ENCODE measurements around the gene PCGF3.
"Not testable (repeated sequence)": the region's sequence is repeated elsewhere in the genome, so short reads cannot be mapped to it uniquely, and the experiment has no call there.

PCGF3 gene

GRCh38 chr4:706083-706633 lies 526 bp downstream of the PCGF3 start:
- not testable (repeated sequence) for DNase-seq

- DNase-seq = no peak
Observed at GRCh38 chr4:706834-707598, 1.4 kb downstream of the PCGF3 start.

- DNase-seq = no peak
Observed at GRCh38 chr4:707929-708630, 2.4 kb downstream of the PCGF3 start.

GRCh38 chr4:708631-708933 lies 3.0 kb downstream of the PCGF3 start:
- no peak for DNase-seq

GRCh38 chr4:709348-709747 lies 3.7 kb downstream of the PCGF3 start:
- DNase-seq = no peak

- no peak for DNase-seq
Observed at GRCh38 chr4:710116-710515, 4.5 kb downstream of the PCGF3 start.

GRCh38 chr4:710916-711315 lies 5.3 kb downstream of the PCGF3 start:
- DNase-seq = no peak

GRCh38 chr4:712093-712492 lies 6.5 kb downstream of the PCGF3 start:
- DNase-seq = no peak

GRCh38 chr4:712916-713632 lies 7.4 kb downstream of the PCGF3 start:
- DNase-seq = no peak

- DNase-seq = no peak
Observed at GRCh38 chr4:714087-714486, 8.5 kb downstream of the PCGF3 start.

GRCh38 chr4:717601-718320 lies 12.1 kb downstream of the PCGF3 start:
- DNase-seq = no peak

GRCh38 chr4:718460-718859 lies 12.8 kb downstream of the PCGF3 start:
- no peak for DNase-seq

- no peak for DNase-seq
Observed at GRCh38 chr4:720111-720860, 14.7 kb downstream of the PCGF3 start.

GRCh38 chr4:721261-722168 lies 15.9 kb downstream of the PCGF3 start:
- DNase-seq = no peak

GRCh38 chr4:722169-722725 lies 16.6 kb downstream of the PCGF3 start:
- no peak for DNase-seq

GRCh38 chr4:722851-723360 lies 17.3 kb downstream of the PCGF3 start:
- no peak for DNase-seq

GRCh38 chr4:723751-724530 lies 18.3 kb downstream of the PCGF3 start:
- DNase-seq = no peak

- DNase-seq = no peak
Observed at GRCh38 chr4:725391-726234, 20.0 kb downstream of the PCGF3 start.
